Measurements from ENCODE around the gene SLC30A2. TPM values are rescaled to one million over a fixed set of nuclear protein-coding genes. Genes with fewer than 3 reads are reported as not detected.

Gene SLC30A2
- total and polyA plus RNA-seq, 10 of the 15 experiments (the other 5 are each of a cell fraction or from before 2014, with no cell fraction given), result 0.13 TPM; not detected in 9

- FAIRE-seq (no peak), ATAC-seq (no peak), DNase-seq (ENCODE audit: low read depth, low spot score) (no peak)
- peaks cover 0 to 5% of the 10 kb centered on the region in 2 experiments; a peak in 2 of 4 replicates for H3K36me3 ChIP-seq (ENCODE audit: control insufficient read depth in 2 of 2, insufficient read depth in 2 of 2, low read length in 1 of 2)
- 73% methylated on average over 2 of the region's 2 CpGs for WGBS (ENCODE audit: insufficient coverage, insufficient replicate concordance, low lambda C conversion rate, missing lambda C conversion rate)
- H2AFZ ChIP-seq (ENCODE audit: control insufficient read depth, low read depth, low read length), result no peak overlapping the region
- H3K9ac ChIP-seq (ENCODE audit: control insufficient read depth, insufficient read depth, low read length), result no peak overlapping the region
- ChIA-PET SMC1A (ENCODE audit: uncharacterized antibody, unreplicated experiment) (interaction anchor here (0.7 to 1.5 kb wide), 2 partner anchors 17 to 92 kb away, joined by 3 to 6 read pairs; no protein-coding TSS in a partner anchor), POLR2A (no interaction called here), RAD21 (ENCODE audit: unreplicated experiment) (no interaction called here), CTCF (interaction anchor here (1.1 to 4.1 kb wide), 3 partner anchors 9 to 92 kb away, joined by 3 to 19 read pairs (median 8); partner anchors contain the start of gene PAFAH2)
- no peaks in the 10 kb centered on the region for H3K27me3 ChIP-seq (replicated peaks in 1 of 2; ENCODE audit: control insufficient read depth in 2 of 2, insufficient read depth in 2 of 2, low read length in 1 of 2)
- TF ChIP-seq NRF1 (conservative IDR thresholded peaks at IDR 0.05; ENCODE audit: low read depth, low read length) (no peak), YBX1 (IDR thresholded peaks at IDR 0.05) (no peak), POU2F2 (IDR thresholded peaks at IDR 0.05; ENCODE audit: borderline replicate concordance, low read depth, low read length) (no peak), CHD1 (IDR thresholded peaks at IDR 0.05; ENCODE audit: low read depth, low read length) (no peak), NFXL1 (IDR thresholded peaks at IDR 0.05; ENCODE audit: borderline replicate concordance) (no peak), HCFC1 (IDR thresholded peaks at IDR 0.05; ENCODE audit: low read length) (no peak), CTCF (IDR thresholded peaks at IDR 0.05 in 2 of 3, conservative IDR thresholded peaks at IDR 0.05 in 1 of 3; ENCODE audit: control insufficient read depth in 2 of 3, extremely low read depth in 1 of 3, insufficient read depth in 1 of 3, low read depth in 3 of 3, low read length in 3 of 3) (no peak), CREB1 (IDR thresholded peaks at IDR 0.05; ENCODE audit: low read depth) (no peak)
- TF ChIP-seq, protein P1, sequence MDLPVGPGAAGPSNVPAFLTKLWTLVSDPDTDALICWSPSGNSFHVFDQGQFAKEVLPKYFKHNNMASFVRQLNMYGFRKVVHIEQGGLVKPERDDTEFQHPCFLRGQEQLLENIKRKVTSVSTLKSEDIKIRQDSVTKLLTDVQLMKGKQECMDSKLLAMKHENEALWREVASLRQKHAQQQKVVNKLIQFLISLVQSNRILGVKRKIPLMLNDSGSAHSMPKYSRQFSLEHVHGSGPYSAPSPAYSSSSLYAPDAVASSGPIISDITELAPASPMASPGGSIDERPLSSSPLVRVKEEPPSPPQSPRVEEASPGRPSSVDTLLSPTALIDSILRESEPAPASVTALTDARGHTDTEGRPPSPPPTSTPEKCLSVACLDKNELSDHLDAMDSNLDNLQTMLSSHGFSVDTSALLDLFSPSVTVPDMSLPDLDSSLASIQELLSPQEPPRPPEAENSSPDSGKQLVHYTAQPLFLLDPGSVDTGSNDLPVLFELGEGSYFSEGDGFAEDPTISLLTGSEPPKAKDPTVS (IDR thresholded peaks at IDR 0.05; ENCODE audit: low read depth, low read length), result no peak
- intact Hi-C loops (cut with micrococcal nuclease; ENCODE audit: unreplicated experiment) (no loop called here), in situ Hi-C loops (cut with MboI) (no loop called here)
- no peaks in the 10 kb centered on the region for H3K79me2 ChIP-seq (ENCODE audit: control insufficient read depth, insufficient read depth, low read length)
- H3K9me3 ChIP-seq (replicated peaks; ENCODE audit: control insufficient read depth, insufficient read depth, low read length), result no peaks in the 10 kb centered on the region
- H3K4me1 ChIP-seq (ENCODE audit: control insufficient read depth, insufficient read depth, low read length), result no peaks in the 10 kb centered on the region
- no peak overlapping the region for H3K4me3 ChIP-seq
- no peaks in the 10 kb centered on the region for H4K20me1 ChIP-seq (ENCODE audit: control insufficient read depth, insufficient read depth)
- no TSS peak for BruUV-seq (replicated peaks)
- no peak overlapping the region for H3K4me2 ChIP-seq (ENCODE audit: control insufficient read depth, insufficient read depth)
- no peak overlapping the region for H3K27ac ChIP-seq (ENCODE audit: control insufficient read depth, insufficient read depth)
These were observed 58.0 kb downstream of the SLC30A2 start for GRCh38 chr1:25987951-25988350.

Small RNA genes within 50 kb of the gene (small RNA-seq; reads per million reads assigned to genes)
- gene RF00283 (not detected), gene RF00492 (not detected)

Other genes starting within 250 kb of the SLC30A2 start
Only the 7 nearest of the 17 such genes appear.
- 4.9 and 5.2 TPM in 2 replicates for gene PAFAH2, start 48.1 kb downstream of the SLC30A2 start, total RNA-seq (2014; rRNA removed)
- gene PAFAH2, start 48.1 kb downstream of the SLC30A2 start, total RNA-seq (2014; rRNA removed; fragmentation: Illumina TruSeq; extraction: Trizol), result 5.9 and 6.8 TPM in 2 replicates
- 5.0 and 6.6 TPM in 2 replicates for gene PAFAH2, start 48.1 kb downstream of the SLC30A2 start, total RNA-seq (2021)
- 9.5 and 9.6 TPM in 2 replicates for gene PAFAH2, start 48.1 kb downstream of the SLC30A2 start, polyA plus RNA-seq (2011; rRNA removed)
- gene PAFAH2, start 48.1 kb downstream of the SLC30A2 start, polyA plus RNA-seq (2014; fragmentation: Illumina TruSeq; extraction: Trizol), result 5.3 and 6.5 TPM in 2 replicates
- 1 to 10 TPM; 3.0 to 4.0 TPM for gene PAFAH2, start 48.1 kb downstream of the SLC30A2 start, polyA plus RNA-seq (2014; fragmentation: Nextera tagmentation; extraction: Ambion mirVana)
- gene PAFAH2, start 48.1 kb downstream of the SLC30A2 start, polyA plus RNA-seq (2014; rRNA removed), result 6.9 and 7.0 TPM in 2 replicates
- 1 to 10 TPM; 6.5 to 7.7 TPM for gene PAFAH2, start 48.1 kb downstream of the SLC30A2 start, polyA plus RNA-seq (2016; fragmentation: Nextera tagmentation; extraction: Ambion mirVana)
- not detected in 2 replicates for gene EXTL1, start 24.3 kb downstream of the SLC30A2 start, total RNA-seq (2014; rRNA removed)
- not detected in 2 replicates for gene EXTL1, start 24.3 kb downstream of the SLC30A2 start, total RNA-seq (2014; rRNA removed; fragmentation: Illumina TruSeq; extraction: Trizol)
- gene EXTL1, start 24.3 kb downstream of the SLC30A2 start, total RNA-seq (2021), result not detected in 2 replicates
- not detected in 2 replicates for gene EXTL1, start 24.3 kb downstream of the SLC30A2 start, polyA plus RNA-seq (2011; rRNA removed)
- gene EXTL1, start 24.3 kb downstream of the SLC30A2 start, polyA plus RNA-seq (2014; fragmentation: Illumina TruSeq; extraction: Trizol), result not detected in 2 replicates
- gene EXTL1, start 24.3 kb downstream of the SLC30A2 start, polyA plus RNA-seq (2014; fragmentation: Nextera tagmentation; extraction: Ambion mirVana), result not detected
- gene EXTL1, start 24.3 kb downstream of the SLC30A2 start, polyA plus RNA-seq (2014; rRNA removed), result not detected in 2 replicates
- not detected for gene EXTL1, start 24.3 kb downstream of the SLC30A2 start, polyA plus RNA-seq (2016; fragmentation: Nextera tagmentation; extraction: Ambion mirVana)
- gene TRIM63, start 21.5 kb upstream of the SLC30A2 start, total RNA-seq (2014; rRNA removed), result not detected in 2 replicates
- not detected in 2 replicates for gene TRIM63, start 21.5 kb upstream of the SLC30A2 start, total RNA-seq (2014; rRNA removed; fragmentation: Illumina TruSeq; extraction: Trizol)
- gene TRIM63, start 21.5 kb upstream of the SLC30A2 start, total RNA-seq (2021), result not detected in 2 replicates
- not detected in 2 replicates for gene TRIM63, start 21.5 kb upstream of the SLC30A2 start, polyA plus RNA-seq (2011; rRNA removed)
- gene TRIM63, start 21.5 kb upstream of the SLC30A2 start, polyA plus RNA-seq (2014; fragmentation: Illumina TruSeq; extraction: Trizol), result not detected in 2 replicates
- gene TRIM63, start 21.5 kb upstream of the SLC30A2 start, polyA plus RNA-seq (2014; fragmentation: Nextera tagmentation; extraction: Ambion mirVana), result not detected
- not detected in 2 replicates for gene TRIM63, start 21.5 kb upstream of the SLC30A2 start, polyA plus RNA-seq (2014; rRNA removed)
- gene TRIM63, start 21.5 kb upstream of the SLC30A2 start, polyA plus RNA-seq (2016; fragmentation: Nextera tagmentation; extraction: Ambion mirVana), result not detected
- gene PDIK1L, start 65.7 kb upstream of the SLC30A2 start, total RNA-seq (2014; rRNA removed), result 9.4 and 10.8 TPM in 2 replicates
- 13.5 and 14.3 TPM in 2 replicates for gene PDIK1L, start 65.7 kb upstream of the SLC30A2 start, total RNA-seq (2014; rRNA removed; fragmentation: Illumina TruSeq; extraction: Trizol)
- 11.9 and 13.7 TPM in 2 replicates for gene PDIK1L, start 65.7 kb upstream of the SLC30A2 start, total RNA-seq (2021)
- gene PDIK1L, start 65.7 kb upstream of the SLC30A2 start, polyA plus RNA-seq (2011; rRNA removed), result 11.6 and 14.2 TPM in 2 replicates
- 10.3 and 13.7 TPM in 2 replicates for gene PDIK1L, start 65.7 kb upstream of the SLC30A2 start, polyA plus RNA-seq (2014; fragmentation: Illumina TruSeq; extraction: Trizol)
- gene PDIK1L, start 65.7 kb upstream of the SLC30A2 start, polyA plus RNA-seq (2014; fragmentation: Nextera tagmentation; extraction: Ambion mirVana), result 1 to 10 TPM; 4.0 to 9.5 TPM
- gene PDIK1L, start 65.7 kb upstream of the SLC30A2 start, polyA plus RNA-seq (2014; rRNA removed), result 4.5 and 6.7 TPM in 2 replicates
- 10 to 100 TPM; 10.7 to 15.9 TPM for gene PDIK1L, start 65.7 kb upstream of the SLC30A2 start, polyA plus RNA-seq (2016; fragmentation: Nextera tagmentation; extraction: Ambion mirVana)
- 0.06 TPM in 1 of 2 replicates, not detected in the other for gene FAM110D, start 113.0 kb upstream of the SLC30A2 start, total RNA-seq (2014; rRNA removed)
- not detected in 2 replicates for gene FAM110D, start 113.0 kb upstream of the SLC30A2 start, total RNA-seq (2014; rRNA removed; fragmentation: Illumina TruSeq; extraction: Trizol)
- gene FAM110D, start 113.0 kb upstream of the SLC30A2 start, total RNA-seq (2021), result not detected in 2 replicates
- gene FAM110D, start 113.0 kb upstream of the SLC30A2 start, polyA plus RNA-seq (2011; rRNA removed), result not detected in 2 replicates
- gene FAM110D, start 113.0 kb upstream of the SLC30A2 start, polyA plus RNA-seq (2014; fragmentation: Illumina TruSeq; extraction: Trizol), result not detected in 2 replicates
- not detected for gene FAM110D, start 113.0 kb upstream of the SLC30A2 start, polyA plus RNA-seq (2014; fragmentation: Nextera tagmentation; extraction: Ambion mirVana)
- gene FAM110D, start 113.0 kb upstream of the SLC30A2 start, polyA plus RNA-seq (2014; rRNA removed), result not detected in 2 replicates
- gene FAM110D, start 113.0 kb upstream of the SLC30A2 start, polyA plus RNA-seq (2016; fragmentation: Nextera tagmentation; extraction: Ambion mirVana), result not detected
- gene C1orf232, start 122.8 kb upstream of the SLC30A2 start, total RNA-seq (2014; rRNA removed), result not detected in 2 replicates
- not detected in 2 replicates for gene C1orf232, start 122.8 kb upstream of the SLC30A2 start, total RNA-seq (2014; rRNA removed; fragmentation: Illumina TruSeq; extraction: Trizol)
- not detected in 2 replicates for gene C1orf232, start 122.8 kb upstream of the SLC30A2 start, total RNA-seq (2021)
- not detected in 2 replicates for gene C1orf232, start 122.8 kb upstream of the SLC30A2 start, polyA plus RNA-seq (2011; rRNA removed)
- gene C1orf232, start 122.8 kb upstream of the SLC30A2 start, polyA plus RNA-seq (2014; fragmentation: Illumina TruSeq; extraction: Trizol), result not detected in 2 replicates
- not detected for gene C1orf232, start 122.8 kb upstream of the SLC30A2 start, polyA plus RNA-seq (2014; fragmentation: Nextera tagmentation; extraction: Ambion mirVana)
- gene C1orf232, start 122.8 kb upstream of the SLC30A2 start, polyA plus RNA-seq (2014; rRNA removed), result not detected in 2 replicates
- not detected for gene C1orf232, start 122.8 kb upstream of the SLC30A2 start, polyA plus RNA-seq (2016; fragmentation: Nextera tagmentation; extraction: Ambion mirVana)
- gene ZNF593, start 123.8 kb upstream of the SLC30A2 start, total RNA-seq (2014; rRNA removed), result 87.5 and 105 TPM in 2 replicates
- 20.8 and 22.8 TPM in 2 replicates for gene ZNF593, start 123.8 kb upstream of the SLC30A2 start, total RNA-seq (2014; rRNA removed; fragmentation: Illumina TruSeq; extraction: Trizol)
- 59.2 and 60.2 TPM in 2 replicates for gene ZNF593, start 123.8 kb upstream of the SLC30A2 start, total RNA-seq (2021)
- 20.8 and 41.9 TPM in 2 replicates for gene ZNF593, start 123.8 kb upstream of the SLC30A2 start, polyA plus RNA-seq (2011; rRNA removed)
- gene ZNF593, start 123.8 kb upstream of the SLC30A2 start, polyA plus RNA-seq (2014; fragmentation: Illumina TruSeq; extraction: Trizol), result 2.8 and 15.1 TPM in 2 replicates
- gene ZNF593, start 123.8 kb upstream of the SLC30A2 start, polyA plus RNA-seq (2014; fragmentation: Nextera tagmentation; extraction: Ambion mirVana), result 10 to 100 TPM in 1 of 2 experiments, 1 to 10 TPM in 1; 7.7 to 20.1 TPM
- gene ZNF593, start 123.8 kb upstream of the SLC30A2 start, polyA plus RNA-seq (2014; rRNA removed), result 133 and 156 TPM in 2 replicates
- 100 to 1,000 TPM; 103 to 110 TPM for gene ZNF593, start 123.8 kb upstream of the SLC30A2 start, polyA plus RNA-seq (2016; fragmentation: Nextera tagmentation; extraction: Ambion mirVana)